ENCODE data around the gene RASSF3.

DNA sequence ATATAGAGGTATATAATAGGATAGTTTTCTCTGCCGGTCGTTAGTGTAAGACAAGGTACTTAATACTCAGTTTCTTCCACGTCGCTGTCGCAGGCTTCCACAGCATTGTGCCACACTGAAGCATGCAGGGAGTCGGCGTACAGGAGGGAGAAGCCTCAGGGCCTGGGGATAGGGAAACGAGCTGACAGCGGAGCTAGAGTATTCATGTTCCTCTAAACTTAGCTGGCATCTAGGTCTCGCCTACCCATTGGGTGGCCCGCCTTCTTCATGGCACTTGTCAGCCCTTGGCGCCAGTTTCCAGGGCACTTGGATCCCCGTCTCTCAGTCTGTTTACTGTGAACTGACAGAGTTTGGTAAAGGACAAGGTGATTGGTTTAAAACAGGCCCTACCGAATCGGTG, 75.3 kb downstream of the RASSF3 start:
- TF ChIP-seq OSR1 (CRISPR knock-in tag; IDR thresholded peaks at IDR 0.05) (no peak), ZNF565 (CRISPR knock-in tag; conservative IDR thresholded peaks at IDR 0.05; ENCODE audit: low read depth) (no peak), ZFP3 (CRISPR knock-in tag; IDR thresholded peaks at IDR 0.05) (no peak), ZC3H10 (CRISPR knock-in tag; IDR thresholded peaks at IDR 0.05) (no peak), ESRRG (CRISPR knock-in tag; IDR thresholded peaks at IDR 0.05) (no peak), CSDC2 (CRISPR knock-in tag; IDR thresholded peaks at IDR 0.05) (no peak), ARNTL (CRISPR knock-in tag; IDR thresholded peaks at IDR 0.05; ENCODE audit: borderline replicate concordance, low read depth) (no peak), TCF4 (CRISPR knock-in tag; IDR thresholded peaks at IDR 0.05; ENCODE audit: borderline replicate concordance) (no peak), ZNF70 (CRISPR knock-in tag; IDR thresholded peaks at IDR 0.05) (no peak), SNAI2 (CRISPR knock-in tag; IDR thresholded peaks at IDR 0.05) (no peak)
- TF ChIP-seq, protein P1, sequence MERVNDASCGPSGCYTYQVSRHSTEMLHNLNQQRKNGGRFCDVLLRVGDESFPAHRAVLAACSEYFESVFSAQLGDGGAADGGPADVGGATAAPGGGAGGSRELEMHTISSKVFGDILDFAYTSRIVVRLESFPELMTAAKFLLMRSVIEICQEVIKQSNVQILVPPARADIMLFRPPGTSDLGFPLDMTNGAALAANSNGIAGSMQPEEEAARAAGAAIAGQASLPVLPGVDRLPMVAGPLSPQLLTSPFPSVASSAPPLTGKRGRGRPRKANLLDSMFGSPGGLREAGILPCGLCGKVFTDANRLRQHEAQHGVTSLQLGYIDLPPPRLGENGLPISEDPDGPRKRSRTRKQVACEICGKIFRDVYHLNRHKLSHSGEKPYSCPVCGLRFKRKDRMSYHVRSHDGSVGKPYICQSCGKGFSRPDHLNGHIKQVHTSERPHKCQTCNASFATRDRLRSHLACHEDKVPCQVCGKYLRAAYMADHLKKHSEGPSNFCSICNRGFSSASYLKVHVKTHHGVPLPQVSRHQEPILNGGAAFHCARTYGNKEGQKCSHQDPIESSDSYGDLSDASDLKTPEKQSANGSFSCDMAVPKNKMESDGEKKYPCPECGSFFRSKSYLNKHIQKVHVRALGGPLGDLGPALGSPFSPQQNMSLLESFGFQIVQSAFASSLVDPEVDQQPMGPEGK (CRISPR knock-in tag; IDR thresholded peaks at IDR 0.05; ENCODE audit: borderline replicate concordance), result no peak
- TF ChIP-seq, protein P2, sequence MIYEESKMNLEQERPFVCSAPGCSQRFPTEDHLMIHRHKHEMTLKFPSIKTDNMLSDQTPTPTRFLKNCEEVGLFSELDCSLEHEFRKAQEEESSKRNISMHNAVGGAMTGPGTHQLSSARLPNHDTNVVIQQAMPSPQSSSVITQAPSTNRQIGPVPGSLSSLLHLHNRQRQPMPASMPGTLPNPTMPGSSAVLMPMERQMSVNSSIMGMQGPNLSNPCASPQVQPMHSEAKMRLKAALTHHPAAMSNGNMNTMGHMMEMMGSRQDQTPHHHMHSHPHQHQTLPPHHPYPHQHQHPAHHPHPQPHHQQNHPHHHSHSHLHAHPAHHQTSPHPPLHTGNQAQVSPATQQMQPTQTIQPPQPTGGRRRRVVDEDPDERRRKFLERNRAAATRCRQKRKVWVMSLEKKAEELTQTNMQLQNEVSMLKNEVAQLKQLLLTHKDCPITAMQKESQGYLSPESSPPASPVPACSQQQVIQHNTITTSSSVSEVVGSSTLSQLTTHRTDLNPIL (CRISPR knock-in tag; IDR thresholded peaks at IDR 0.05; ENCODE audit: low read depth), result no peak
- TF ChIP-seq, protein P3, sequence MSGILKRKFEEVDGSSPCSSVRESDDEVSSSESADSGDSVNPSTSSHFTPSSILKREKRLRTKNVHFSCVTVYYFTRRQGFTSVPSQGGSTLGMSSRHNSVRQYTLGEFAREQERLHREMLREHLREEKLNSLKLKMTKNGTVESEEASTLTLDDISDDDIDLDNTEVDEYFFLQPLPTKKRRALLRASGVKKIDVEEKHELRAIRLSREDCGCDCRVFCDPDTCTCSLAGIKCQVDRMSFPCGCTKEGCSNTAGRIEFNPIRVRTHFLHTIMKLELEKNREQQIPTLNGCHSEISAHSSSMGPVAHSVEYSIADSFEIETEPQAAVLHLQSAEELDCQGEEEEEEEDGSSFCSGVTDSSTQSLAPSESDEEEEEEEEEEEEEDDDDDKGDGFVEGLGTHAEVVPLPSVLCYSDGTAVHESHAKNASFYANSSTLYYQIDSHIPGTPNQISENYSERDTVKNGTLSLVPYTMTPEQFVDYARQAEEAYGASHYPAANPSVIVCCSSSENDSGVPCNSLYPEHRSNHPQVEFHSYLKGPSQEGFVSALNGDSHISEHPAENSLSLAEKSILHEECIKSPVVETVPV (CRISPR knock-in tag; IDR thresholded peaks at IDR 0.05), result no peak
- TF ChIP-seq, protein P4, sequence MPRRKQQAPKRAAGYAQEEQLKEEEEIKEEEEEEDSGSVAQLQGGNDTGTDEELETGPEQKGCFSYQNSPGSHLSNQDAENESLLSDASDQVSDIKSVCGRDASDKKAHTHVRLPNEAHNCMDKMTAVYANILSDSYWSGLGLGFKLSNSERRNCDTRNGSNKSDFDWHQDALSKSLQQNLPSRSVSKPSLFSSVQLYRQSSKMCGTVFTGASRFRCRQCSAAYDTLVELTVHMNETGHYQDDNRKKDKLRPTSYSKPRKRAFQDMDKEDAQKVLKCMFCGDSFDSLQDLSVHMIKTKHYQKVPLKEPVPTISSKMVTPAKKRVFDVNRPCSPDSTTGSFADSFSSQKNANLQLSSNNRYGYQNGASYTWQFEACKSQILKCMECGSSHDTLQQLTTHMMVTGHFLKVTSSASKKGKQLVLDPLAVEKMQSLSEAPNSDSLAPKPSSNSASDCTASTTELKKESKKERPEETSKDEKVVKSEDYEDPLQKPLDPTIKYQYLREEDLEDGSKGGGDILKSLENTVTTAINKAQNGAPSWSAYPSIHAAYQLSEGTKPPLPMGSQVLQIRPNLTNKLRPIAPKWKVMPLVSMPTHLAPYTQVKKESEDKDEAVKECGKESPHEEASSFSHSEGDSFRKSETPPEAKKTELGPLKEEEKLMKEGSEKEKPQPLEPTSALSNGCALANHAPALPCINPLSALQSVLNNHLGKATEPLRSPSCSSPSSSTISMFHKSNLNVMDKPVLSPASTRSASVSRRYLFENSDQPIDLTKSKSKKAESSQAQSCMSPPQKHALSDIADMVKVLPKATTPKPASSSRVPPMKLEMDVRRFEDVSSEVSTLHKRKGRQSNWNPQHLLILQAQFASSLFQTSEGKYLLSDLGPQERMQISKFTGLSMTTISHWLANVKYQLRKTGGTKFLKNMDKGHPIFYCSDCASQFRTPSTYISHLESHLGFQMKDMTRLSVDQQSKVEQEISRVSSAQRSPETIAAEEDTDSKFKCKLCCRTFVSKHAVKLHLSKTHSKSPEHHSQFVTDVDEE (CRISPR knock-in tag; IDR thresholded peaks at IDR 0.05), result no peak

Measured in SK-N-SH treated with all-trans-retinoic acid at 6 μM for 48 hours (cell line).